Activated CD8-positive, alpha-beta memory T cell treated with anti-CD3 and anti-CD28 coated beads, Interleukin-2, amount 50 U/mL, for 1 hour (primary cell): ENCODE data around the gene LBHD1.
"Not testable (repeated sequence)": the region's sequence is repeated elsewhere in the genome, so short reads cannot be mapped to it uniquely, and the experiment has no call there.

Source experiments
- DNase-seq: peaks from one replicate; pipeline ENCODE4 v3.0.0-alpha.2; 2020; ENCODE audit errors: extremely low read depth

LBHD1 gene

DNA sequence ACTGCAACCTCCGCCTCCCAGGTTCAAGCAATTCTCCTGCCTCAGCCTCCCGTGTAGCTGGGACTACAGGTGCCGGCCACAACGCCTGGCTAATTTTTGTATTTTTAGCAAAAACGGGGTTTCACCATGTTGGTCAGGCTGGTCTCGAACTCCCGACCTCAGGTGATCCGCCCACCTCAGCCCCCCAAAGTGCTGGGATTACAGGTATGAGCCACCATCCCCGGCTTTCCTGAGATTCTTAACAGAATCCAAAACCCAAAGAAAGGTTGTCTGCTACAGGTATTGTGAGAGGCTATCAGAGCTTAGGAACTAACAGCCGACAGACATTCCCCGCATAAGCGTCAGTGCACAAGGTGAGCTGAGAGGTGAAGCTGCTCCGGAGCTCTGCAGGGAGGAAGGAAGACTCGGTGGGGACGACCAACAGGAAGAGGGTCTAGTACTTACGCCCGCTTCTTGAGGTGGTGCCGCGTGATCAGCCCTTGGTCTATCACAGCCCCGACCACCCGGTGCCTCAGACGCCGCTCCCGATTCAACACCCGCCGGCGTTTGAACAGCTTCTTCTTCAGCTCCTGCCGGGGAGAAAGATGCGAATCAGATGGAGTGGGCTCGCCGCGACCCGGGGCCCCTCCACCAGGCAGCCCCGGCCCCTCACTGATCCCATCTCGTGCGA lies 7.5 kb downstream of the LBHD1 start:
- DNase-seq = no peak

DNA sequence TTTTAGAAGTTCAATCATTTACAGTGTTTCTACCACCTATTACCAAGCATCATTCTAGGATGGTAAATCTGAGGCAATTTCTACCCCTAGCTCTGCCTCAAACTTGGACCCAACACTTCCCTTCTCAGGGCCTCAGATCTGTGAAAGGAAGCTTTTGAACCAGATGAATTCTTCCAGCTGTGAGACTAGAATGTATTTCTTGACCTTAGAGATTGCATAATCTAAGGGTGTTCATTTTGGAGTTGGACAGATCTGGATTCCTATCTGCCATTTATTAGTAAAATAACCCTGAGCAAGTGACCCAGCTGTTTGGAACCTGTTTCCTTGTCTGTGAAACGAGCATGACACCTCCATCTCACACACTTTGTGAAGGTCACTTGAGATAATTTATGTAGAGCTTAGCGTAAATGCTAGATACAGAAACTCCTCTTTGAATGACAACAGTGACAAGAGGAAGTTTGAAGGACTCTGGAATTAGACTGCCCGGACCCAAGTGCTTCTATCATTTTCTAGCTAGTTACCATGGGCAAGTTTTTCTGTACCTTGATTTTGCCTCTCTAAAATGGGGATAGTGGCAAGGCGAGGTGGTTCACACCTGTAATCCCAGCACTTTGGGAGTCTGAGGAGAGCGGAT lies 15.2 kb downstream of the LBHD1 start:
- no peak for DNase-seq

DNA sequence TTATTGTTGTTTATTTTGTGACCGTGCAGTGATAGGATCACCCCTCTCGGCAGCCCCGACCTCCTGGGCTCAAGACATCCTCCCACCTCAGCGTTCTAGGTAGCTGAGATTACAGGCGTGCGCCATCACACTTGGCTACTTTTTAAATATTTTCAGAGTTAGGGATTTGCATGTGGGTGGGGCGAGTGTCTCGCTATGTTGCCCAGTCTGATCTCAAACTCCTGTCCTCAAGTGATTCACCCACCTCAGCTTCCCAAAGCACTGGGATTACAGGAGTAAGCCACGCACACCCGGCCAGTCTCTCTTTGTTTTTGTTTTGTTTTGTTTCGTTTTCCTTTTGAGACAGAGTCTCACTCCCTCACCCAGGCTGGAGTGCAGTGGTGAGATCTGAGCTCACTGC lies 17.8 kb downstream of the LBHD1 start:
- no peak for DNase-seq

DNA sequence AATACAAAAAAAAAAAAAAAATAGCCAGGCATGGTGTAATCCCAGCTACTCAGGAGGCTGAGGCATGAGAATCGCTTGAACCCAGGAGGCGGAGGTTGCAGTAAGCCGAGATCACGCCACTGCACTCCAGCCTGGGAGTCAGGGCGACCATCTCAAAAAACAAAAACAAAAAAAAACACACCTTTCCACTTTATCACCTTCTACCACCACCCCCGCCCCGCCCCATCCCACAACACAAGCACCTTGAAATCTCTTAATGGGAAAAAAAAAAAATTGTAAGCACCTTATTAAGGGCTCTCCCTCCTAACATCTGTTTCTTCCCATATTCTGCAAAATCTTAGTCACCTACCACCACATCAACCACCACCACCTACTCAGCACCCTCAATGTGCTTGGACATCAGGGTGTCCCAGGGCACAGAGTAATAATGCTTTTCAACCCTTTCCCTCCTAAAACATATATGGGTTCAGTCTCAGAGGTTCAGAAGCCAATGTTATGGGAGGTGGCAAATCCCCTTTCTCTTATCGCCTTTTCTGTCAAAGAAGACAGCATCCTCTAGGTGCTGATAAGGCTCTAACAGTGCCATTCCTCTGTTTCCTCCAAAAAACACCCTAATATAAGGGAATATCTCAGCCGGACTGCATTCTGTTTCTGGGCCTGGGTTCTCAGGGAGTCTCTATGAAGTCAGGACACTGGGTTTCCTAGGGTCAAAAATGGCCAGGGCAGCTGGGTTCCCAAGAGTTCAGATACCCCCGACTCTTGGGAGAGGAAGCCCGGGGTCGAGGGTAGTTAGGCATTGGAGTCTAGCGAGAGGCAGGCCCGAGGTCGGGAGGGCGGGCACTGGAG lies 19.7 kb downstream of the LBHD1 start:
- DNase-seq = no peak

DNA sequence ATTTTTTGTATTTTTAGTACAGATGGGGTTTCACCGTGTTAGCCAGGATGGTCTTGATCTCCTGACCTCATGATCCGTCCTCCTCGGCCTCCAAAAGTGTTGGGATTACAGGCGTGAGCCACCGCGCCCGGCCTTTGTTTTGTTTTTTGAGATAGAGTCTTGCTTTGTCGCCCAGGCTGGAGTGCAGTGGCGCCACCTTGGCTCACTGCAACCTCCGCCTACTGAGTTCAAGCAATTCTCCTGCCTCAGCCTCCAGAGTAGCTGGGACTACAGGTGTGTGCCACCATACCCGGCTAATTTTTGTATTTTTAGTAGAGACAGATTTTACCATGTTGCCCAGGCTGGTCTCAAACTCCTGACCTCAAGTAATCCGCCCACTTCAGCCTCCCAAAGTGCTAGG lies 21.8 kb downstream of the LBHD1 start:
- DNase-seq = not testable (repeated sequence)

DNA sequence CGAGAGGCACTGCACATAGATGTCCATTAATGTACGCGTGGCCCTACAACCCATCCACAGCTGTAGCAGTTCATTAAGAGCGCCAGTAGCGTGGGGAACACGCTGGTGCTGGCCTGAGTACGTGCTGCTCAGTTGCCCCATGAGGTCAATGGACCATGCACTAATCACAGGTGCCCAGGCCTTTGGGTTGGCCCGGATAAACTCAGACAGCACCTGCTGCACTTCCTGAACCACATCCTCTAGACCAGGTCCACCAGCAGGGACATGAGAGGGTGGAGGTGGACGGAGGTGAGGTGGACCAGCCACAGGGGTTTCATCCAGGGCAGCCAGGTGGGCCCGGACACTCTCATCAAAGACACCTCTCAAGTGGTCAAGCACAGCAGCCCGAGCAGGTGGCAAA lies 22.6 kb downstream of the LBHD1 start:
- DNase-seq = no peak

DNA sequence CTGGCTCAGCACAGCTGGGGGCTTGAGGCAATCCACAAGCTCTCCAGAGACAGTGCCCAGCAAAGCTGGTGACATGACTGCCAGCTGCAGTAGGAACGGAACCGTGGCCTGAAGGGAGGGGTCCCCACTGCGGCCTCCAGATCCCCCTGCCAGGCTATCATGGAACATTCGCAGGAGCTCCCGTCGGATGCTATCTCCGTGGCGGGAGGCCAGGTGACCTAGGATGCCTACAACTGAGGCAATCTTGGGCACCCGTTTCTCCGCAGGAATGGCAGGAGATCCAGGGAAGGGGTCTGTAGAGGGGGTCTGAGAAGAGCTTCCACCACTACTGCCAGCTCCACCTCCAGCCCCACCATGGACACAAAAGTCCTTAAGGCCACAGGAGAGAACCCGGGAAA lies 23.1 kb downstream of the LBHD1 start:
- DNase-seq = no peak

DNA sequence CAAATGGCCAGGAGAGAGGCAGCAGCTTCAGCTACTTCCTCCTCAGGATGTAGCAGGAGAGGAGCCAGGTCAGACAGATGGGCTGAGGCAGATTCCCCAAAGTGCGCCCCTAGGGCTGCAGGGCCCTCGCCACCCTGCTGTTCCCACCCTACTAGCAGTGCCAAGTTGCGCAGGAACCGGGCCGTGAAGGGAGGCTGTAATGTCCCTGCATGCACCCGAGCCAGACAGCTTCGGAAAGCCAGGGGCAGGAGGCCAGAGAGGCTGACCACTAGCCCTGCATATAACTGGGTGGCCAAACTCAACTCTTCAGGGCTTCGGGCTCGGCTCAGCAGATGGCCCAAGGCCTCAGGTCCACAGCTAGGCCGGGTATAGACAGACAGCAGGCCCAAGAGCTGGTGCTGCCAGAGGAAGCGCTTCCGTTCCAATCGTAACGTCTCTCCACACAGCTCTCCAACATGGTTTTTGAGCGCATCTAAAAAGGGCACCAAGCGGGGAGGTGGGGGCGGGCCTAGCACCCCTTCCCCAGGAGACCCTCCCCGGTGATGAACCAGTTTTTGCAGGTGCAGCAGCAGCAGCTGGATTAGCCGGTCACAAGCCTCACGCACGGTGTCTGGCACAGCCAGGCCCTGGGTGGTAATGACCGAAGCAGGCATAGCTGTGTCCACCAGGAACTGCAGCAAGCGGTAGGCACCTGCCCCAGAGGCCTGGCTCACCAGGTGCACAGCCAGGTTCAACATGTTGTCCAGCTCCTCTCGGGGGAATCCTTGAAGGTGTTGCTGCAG lies 23.7 kb downstream of the LBHD1 start:
- no peak for DNase-seq

DNA sequence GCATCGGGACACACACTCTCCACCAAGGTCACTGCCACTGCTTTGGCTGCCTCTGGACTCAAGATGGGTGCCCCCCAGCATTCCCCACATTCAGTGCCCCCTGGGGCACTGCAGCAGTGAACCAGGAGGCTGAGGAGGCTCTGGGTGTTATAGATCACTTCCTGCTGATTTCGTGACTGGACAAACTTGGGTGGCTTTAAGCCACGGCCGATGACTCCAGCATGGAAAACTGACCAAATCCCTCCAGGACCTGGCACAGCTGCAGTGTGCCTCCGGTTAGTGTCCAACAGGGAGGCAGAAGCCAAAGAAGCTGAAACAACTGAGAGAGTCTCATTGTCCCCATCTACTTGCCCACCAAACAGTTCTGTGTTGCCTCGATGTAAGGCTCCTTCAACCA lies 24.5 kb downstream of the LBHD1 start:
- DNase-seq = no peak

DNA sequence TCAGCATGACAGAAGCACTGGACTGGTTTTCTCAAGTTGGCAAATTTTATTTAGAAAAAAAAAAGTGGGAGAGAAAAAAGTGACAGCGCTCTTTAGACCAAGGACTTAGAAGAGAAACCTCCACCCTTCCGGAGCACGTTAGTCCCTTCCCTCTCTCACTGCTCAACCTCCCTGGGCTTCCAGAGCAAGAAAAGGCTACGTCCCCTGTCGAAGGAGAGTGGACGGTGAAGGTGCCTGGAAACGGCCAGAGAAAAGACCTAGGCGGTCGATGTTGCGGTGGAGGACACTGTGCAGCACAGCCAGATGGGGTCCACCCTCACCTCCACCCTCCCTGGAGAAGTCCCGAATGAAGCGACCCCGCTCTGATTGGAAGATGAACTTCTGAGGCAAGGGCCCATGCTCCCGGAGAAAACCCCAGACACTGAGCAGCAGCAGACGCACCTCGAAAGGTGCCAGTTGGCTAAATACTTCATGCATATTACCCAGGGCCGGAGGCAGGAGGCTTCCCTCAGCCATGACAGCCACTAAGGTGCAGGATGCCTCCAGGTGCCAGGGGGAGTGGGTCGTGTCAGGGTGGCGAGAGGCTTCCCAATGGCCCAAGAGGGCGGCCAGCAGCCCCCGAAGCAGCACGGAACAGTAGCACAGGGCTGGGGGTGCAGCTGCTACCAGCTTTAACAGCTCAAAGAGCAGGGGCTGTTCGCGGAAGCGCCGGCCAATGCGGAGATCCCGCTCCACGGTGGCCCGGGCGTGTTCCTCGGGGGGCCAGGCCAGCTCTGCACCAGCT lies 25.1 kb downstream of the LBHD1 start:
- no peak for DNase-seq

DNA sequence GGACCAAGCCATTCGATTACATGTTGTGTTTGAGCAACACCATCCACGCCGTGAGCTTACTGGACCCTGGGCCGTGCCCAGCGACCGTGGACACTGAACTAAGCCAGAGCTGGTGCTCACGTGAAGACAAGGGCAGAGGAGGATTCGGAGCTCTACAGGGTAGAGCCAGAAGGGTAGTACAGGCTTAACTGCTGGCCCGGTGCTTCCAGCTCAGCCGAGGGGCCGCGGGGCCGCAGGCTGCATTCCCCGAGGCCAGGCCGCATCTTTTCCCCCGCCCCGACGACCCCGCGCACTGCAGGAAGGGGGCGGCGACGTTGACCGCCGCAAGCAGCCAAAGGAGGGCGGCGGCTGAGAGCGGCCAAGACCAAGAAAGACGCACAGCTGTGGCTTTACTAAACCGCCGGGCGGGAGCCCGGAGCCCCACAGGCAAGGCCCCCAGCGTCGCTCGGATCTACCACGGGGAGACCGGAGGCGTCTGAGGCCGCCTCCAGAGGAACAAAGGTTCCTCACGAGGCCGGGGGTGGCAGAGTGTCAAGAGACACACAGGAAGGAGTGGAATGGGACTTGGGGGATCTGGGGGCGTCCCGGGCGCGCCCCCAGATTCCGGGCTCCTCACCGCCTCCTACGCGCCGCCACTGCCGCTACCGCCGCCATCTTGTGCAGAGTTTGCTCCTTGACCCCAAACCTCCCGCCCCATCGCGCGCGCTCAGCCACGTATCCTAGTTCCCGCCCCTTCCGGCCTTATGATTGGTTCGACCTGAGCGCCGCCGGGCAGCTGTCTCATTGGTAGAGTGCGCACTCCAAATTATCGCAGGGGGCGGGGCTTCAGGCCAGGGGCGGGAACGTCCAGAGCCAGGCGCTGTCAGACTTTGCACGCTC lies 25.9 kb downstream of the LBHD1 start, which contains the start of gene GANAB:
GANAB (minus strand) TSS at position 668 of the 879 bp plus-strand sequence; CDS start at position 654, 14 bp downstream.
- peak; percentile 97 for DNase-seq

DNA sequence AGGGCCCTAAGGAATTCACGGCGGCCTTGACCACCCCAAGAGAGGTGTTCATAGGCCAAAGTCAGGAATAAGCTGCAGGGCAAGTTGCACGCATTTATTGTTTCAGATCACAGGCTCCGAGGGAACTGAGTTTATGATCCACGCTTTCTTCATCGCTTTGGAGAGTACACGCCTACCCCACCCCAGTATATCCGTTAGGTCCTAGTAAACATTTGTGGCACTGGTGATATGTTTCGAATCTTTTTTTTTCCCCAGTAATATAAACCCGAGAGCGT lies 26.5 kb downstream of the LBHD1 start:
- no peak for DNase-seq

DNA sequence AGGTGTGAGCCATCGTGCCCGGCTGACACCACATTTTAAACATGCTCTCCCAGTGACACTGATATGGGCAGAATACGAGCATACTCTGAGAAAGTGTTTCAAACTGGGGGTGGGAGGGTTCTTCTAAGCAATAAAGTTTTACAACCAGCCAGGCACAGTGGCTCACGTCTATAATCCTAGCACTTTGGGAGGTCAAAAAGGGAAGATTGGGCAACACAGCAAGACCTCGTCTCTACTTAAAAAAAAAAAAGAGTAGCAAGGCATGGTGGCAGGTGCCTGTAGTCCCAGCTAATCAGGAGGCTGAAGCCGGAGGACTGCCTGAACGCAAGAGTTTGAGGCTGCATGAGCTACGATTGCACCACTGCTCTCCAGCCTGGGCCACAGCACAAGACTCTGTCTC lies 27.8 kb downstream of the LBHD1 start:
- DNase-seq = no peak

DNA sequence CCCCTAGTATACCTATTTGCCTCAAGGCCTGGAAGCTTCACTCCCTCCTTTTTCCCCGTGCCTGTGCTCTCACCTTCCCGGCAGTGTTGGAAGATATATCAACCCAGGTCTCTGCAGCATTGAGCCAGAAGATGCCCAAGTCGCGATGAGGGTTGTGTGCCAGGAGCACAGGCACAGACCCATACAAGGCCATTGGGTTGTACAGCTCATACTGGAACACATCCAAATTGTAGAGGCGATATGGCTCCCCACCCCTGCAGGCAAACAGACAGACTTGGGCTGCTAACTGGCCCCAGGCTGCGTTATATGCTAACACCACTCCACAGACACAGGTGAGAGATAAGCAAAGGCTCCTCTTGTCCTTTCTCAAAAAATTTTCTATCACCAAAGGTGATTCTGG lies 39.6 kb downstream of the LBHD1 start:
- DNase-seq = no peak

DNA sequence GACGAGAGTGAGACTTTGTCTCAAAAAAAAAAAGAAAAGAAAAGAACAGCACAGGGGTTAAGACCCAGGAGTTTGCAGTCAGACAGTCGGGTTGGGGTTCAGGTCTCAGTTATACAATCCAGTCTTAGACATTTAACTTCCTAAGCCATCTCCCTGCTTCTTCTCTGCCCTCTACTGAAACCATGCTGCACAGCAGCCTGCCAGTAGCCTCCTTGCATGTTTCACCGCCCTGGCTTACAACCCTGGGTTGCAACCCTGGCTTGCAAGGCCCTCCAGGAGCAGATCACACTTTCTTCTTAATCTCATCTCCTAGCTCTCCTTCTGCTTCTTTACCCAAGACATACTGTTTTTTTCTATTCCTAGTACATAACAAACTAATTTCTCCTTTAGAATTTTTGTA lies 44.4 kb downstream of the LBHD1 start:
- DNase-seq = no peak

DNA sequence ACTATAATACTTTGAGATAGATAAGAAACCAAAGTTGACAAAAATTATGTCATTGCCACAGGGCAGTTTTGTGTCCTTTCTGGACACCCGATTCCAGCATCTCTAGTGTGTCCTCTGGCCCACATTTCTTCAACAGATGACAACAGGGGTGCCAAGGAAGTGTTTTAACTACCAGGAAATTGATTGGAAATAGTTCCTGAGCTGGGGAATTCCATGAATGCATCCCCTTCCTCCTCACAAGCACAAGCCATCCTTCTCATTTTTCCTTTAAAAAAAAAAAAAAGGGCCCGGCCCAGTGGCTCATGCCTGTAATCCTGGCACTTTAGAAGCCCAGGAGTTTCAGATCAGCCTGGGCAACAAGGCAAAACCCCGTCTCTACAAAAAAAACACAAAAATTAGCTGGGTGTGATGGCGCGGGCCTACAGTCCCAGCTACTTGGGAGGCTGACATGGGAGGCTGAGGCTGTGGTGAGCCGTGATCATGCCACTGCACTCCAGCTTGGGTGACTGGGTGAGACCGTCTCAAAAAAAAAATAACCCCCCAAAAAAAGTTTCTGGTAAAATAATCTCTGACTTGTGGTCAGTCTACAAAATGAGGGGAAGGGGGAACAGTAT lies 49.5 kb downstream of the LBHD1 start:
- DNase-seq = no peak

DNA sequence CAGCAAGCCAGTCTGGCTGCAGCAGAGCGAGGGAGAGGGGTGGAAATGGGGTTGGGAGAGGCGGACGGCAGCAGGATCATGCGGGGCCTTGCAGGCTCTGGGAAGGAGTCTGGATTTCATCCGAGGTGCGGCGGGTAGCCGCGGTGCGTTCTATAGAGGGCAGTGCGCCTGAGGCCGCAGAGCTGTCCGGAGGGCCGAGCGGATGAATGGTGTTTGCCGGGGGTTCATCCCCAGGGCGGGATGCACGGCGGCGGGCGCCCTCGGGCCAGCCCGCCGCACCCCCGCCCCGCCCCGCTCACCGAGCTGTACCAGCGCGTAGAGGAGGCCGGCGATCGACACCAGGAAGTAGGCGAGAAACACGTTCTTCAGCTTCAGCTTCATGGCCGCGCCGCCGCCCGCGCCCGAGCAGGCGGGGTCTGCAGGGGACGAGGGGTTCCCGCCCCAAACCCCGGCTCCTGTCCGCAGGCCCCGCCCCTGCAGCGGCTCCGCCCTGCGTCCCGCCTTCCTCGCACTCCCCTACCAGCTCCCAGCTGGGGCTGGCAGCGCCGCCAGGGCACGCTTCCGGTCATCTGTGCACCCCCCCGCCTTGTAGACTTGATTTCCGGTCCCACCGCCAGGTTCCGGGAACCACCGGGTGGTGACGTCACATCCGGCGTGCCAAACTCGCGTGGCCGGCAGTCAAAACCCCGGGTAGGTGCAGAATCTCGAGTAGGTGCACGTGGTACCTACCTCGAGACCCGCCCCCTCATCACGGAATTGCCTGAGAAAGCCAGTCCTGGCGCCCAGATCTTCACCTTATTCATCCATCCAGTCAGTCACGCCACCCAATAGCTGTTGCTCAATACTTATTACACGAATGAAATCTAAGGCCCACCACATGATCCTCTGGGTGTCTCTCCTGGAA lies 50.2 kb downstream of the LBHD1 start, which contains the start of gene B3GAT3:
B3GAT3 (minus strand) TSS at position 420 of the 904 bp plus-strand sequence; CDS start at position 381, 39 bp downstream.
- peak; percentile 95 for DNase-seq

DNA sequence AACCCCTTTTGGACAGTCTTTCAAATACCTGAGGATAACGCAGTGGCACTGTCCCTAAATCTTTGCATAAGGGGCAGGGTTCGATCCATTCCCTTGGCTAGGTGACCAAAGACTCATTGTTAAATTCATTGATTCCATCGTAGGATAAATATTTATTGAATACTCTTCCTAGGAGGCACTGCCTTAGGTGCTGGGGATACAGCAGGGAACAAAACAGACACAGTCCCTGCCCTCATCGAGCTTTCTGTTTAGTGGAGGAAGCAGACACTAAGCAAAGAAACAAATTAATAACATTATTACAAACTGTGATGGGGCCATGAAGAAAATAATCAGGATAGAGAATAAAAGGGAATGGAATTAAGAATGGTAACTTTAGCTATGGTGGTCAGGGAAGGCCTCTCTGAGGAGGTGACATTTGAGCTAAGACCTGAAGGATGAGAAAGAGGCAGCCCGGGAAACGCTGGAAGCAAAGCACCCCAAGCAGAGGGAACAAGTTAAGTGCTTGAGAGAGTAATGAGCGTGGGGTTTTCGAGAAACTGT lies 51.0 kb downstream of the LBHD1 start:
- DNase-seq = no peak

DNA sequence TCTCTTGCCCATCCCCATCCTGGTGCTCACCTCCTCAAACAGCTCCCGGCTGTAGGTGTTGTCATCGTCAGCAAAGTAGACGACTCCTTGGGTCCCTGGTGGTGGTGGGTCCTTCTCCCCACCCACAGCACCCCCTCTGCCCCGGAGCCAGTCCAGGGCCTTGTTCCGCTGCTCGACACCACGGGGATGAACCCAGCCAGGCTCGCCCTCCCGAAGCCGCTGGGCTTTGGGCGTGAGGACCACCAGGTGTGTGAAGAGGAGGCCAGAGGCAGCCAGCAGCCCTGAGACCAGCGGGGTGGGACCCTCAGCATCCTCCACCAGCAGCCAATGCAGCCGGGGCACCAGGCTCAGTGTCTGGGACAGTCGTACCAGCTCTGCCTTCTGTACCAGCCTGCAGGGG lies 55.1 kb downstream of the LBHD1 start:
- DNase-seq = not testable (repeated sequence)
